ENCODE data around the gene BPTF.
"Not testable (repeated sequence)": the region's sequence is repeated elsewhere in the genome, so short reads cannot be mapped to it uniquely, and the experiment has no call there.

Gene BPTF

GRCh38 chr17:67833946-67834631 lies 8.8 kb downstream of the BPTF start:
- FAIRE-seq (no peak), DNase-seq (ENCODE audit: insufficient read length, low spot score) (no peak)

- no peak for DNase-seq (ENCODE audit: insufficient read length, low spot score)
- FAIRE-seq = no peak
These were observed 9.3 kb downstream of the BPTF start for GRCh38 chr17:67834634-67835033.

- FAIRE-seq (no peak), DNase-seq (ENCODE audit: insufficient read length, low spot score) (no peak)
These were observed 11.1 kb downstream of the BPTF start for GRCh38 chr17:67836205-67836987.

- DNase-seq (ENCODE audit: insufficient read length, low spot score) = no peak
- FAIRE-seq = no peak
These were observed 12.7 kb downstream of the BPTF start for GRCh38 chr17:67837965-67838364.

GRCh38 chr17:67838538-67838937 lies 13.2 kb downstream of the BPTF start:
- no peak for DNase-seq (ENCODE audit: insufficient read length, low spot score)
- no peak for FAIRE-seq

- no peak for DNase-seq (ENCODE audit: insufficient read length, low spot score)
- FAIRE-seq = no peak
These were observed 16.7 kb downstream of the BPTF start for GRCh38 chr17:67841992-67842391.

- DNase-seq (ENCODE audit: insufficient read length, low spot score) = no peak
- no peak for FAIRE-seq
These were observed 17.3 kb downstream of the BPTF start for GRCh38 chr17:67842648-67843047.

GRCh38 chr17:67845374-67845773 lies 20.1 kb downstream of the BPTF start:
- FAIRE-seq (no peak), DNase-seq (ENCODE audit: insufficient read length, low spot score) (no peak)

- not testable (repeated sequence) for DNase-seq (ENCODE audit: insufficient read length, low spot score); FAIRE-seq
These were observed 22.9 kb downstream of the BPTF start for GRCh38 chr17:67848189-67848588.

GRCh38 chr17:67848846-67849245 lies 23.5 kb downstream of the BPTF start:
- DNase-seq (ENCODE audit: insufficient read length, low spot score); FAIRE-seq: not testable (repeated sequence)

GRCh38 chr17:67850991-67851631 lies 25.8 kb downstream of the BPTF start:
- no peak for FAIRE-seq

GRCh38 chr17:67853703-67854102 lies 28.4 kb downstream of the BPTF start:
- DNase-seq (ENCODE audit: insufficient read length, low spot score) (no peak), FAIRE-seq (no peak)

More at GRCh38 chr17:67850991-67851631, 25.8 kb downstream of the BPTF start:
- DNase-seq (ENCODE audit: insufficient read length, low spot score) = no peak

- no peak for FAIRE-seq
- DNase-seq (ENCODE audit: insufficient read length, low spot score) = no peak
These were observed 29.1 kb downstream of the BPTF start for GRCh38 chr17:67854378-67854777.

GRCh38 chr17:67855504-67856324 lies 30.4 kb downstream of the BPTF start:
- FAIRE-seq = peak; percentile 47
- DNase-seq (ENCODE audit: insufficient read length, low spot score) = no peak

- not testable (repeated sequence) for DNase-seq (ENCODE audit: insufficient read length, low spot score)
- FAIRE-seq = peak; percentile 60
These were observed 31.1 kb downstream of the BPTF start for GRCh38 chr17:67856402-67856801.

GRCh38 chr17:67862614-67863217 lies 37.4 kb downstream of the BPTF start:
- DNase-seq (ENCODE audit: insufficient read length, low spot score) (no peak), FAIRE-seq (no peak)

GRCh38 chr17:67863624-67864247 lies 38.4 kb downstream of the BPTF start:
- DNase-seq (ENCODE audit: insufficient read length, low spot score) (no peak), FAIRE-seq (peak; percentile 40)

GRCh38 chr17:67865438-67865837 lies 40.1 kb downstream of the BPTF start:
- FAIRE-seq = no peak
- DNase-seq (ENCODE audit: insufficient read length, low spot score) = no peak

- FAIRE-seq (no peak), DNase-seq (ENCODE audit: insufficient read length, low spot score) (no peak)
These were observed 42.3 kb downstream of the BPTF start for GRCh38 chr17:67867591-67867990.

- no peak for FAIRE-seq
- no peak for DNase-seq (ENCODE audit: insufficient read length, low spot score)
These were observed 42.9 kb downstream of the BPTF start for GRCh38 chr17:67868176-67868575.

Data from GM19239 (cell line).